DLD1 (cell line): Measurements from ENCODE around the gene SERAC1.

ENCODE experiments used
- in situ Hi-C: cut with HindIII; loops from 2 replicates; pipeline ENCODE4 v1.10.0; 2017; ENCODE audit warnings: low sequenced_read_pairs

Gene SERAC1

DNA sequence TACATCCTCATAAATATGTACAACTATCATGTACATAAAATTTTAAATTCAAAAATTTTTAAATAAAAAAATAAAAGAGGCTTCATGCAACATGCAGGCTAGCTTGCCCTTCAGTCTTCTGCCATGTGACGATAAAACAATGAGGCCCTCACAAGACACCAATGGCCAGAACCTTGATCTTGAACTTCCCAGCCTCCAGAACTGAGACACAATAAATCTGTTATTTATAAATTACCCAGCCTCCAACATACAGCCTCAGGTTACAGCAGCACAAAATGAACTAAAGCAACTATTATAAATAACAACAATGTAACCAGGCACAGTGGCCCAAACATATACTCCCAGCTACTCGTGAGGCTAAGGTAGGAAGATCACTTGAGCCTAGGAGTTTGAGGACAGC lies 42.8 kb downstream of the SERAC1 start:
- in situ Hi-C loops, result no loop called here

DNA sequence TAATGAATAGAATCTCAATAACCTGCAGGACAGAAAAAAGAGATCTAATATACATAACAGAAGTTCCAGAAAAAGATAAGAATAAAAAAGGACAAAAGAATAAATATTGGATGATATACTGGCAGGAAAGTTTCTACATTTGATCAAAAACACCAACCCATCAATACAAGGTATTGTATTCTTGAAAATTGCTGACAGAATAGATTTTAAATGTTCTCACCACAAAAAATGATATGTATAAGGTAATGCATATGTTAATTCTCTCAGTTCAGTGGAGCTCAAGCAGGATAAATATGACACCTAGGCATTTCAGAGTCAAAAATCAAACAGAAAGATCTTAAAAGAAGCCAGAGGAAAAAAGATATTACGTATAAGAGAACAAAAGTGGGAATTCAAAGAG lies 43.8 kb downstream of the SERAC1 start:
- in situ Hi-C loops, result no loop called here

DNA sequence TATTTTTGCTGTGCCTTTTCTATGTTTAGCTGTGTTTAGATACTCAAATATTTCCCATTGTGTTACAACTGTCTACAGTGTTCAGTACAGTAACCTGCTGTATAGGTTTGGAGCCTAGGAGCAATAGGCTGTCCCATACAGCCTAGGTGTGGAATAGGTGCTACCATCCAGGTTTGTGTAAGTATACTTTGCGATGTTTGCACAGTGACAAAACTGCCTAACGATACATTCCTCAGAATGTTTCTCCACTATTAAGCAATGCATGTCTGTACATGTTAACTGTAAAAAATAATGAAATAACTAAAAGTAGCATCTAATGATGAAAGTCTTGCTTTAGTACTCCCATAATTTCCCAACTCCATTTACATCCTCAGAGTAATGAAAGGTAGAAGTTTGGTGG lies 46.0 kb downstream of the SERAC1 start:
- in situ Hi-C loops, result no loop called here

DNA sequence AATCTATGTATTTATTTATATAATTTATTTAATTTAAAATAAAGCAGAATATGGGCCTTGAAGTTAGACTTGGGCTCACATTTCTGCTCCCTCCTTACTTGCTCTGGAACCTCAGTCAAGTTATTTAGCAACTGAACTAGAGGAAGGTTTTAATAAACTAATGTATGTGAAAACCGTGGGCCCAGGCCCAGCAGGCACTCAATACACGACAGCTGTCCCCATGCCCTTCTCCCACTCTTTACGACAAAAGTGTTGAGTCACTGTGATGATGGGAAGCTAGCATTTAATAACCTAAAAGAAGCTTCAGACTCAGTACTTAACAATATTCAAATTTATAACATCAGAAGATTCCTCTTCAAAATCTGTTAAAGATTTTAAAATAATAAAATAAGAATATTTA lies 46.7 kb downstream of the SERAC1 start:
- in situ Hi-C loops, result no loop called here

DNA sequence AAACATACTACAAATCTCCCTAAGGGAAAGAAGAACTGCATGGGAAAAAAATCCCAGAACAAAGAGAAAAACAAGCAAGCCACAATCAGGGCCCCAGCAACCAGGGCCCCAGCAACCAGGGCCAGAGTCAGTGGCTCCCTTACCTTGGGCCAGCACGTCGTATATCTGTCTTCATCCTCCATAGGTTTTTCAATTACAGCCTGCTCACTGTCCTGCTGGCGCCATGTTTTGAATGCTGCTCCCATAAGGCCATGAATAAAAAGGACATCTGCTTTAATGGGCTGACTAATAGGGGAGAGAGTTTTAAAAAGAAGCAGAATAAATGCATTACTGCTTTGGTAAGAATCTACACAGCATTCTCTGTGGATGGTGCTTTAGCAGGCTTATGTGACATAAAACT lies 49.2 kb downstream of the SERAC1 start:
- in situ Hi-C loops, result no loop called here

DNA sequence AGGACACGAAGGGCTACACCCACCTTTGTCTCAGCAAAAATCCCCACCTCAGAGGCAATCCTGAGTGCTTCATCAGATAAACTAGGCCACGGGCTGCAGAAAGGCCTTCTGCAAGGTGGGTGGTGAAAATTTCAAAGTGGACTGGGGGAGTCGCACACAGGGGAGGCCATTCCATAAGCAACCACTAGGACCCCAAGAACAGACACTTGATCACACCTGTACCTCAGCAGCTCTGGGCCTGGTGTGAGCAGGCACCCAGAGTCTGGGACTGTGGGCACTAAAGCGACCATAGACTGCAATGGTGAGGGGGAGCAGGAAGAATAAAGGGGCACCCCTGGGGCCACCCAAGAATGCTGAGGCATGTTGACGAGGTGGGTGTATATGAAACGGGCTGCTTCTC lies 52.6 kb downstream of the SERAC1 start:
- in situ Hi-C loops, result no loop called here

DNA sequence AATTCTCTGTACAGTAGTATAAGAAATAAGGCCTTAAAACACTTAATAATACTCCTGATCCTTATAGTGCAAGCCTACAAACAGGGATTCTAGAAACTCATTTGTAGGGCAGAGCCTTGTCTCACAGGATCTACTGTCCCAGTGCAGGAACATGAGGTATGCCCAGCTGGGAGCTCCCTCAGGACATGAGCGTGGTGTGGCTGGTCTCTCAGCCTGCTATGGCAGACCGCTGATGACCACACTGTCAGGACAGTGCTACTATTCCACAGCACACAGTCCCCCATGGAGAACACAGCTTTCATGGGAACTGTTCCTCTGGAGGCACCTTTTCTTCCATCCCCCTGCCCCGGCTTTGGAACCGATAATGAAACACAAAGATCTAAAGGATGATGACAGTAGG lies 53.0 kb downstream of the SERAC1 start:
- in situ Hi-C loops, result no loop called here

DNA sequence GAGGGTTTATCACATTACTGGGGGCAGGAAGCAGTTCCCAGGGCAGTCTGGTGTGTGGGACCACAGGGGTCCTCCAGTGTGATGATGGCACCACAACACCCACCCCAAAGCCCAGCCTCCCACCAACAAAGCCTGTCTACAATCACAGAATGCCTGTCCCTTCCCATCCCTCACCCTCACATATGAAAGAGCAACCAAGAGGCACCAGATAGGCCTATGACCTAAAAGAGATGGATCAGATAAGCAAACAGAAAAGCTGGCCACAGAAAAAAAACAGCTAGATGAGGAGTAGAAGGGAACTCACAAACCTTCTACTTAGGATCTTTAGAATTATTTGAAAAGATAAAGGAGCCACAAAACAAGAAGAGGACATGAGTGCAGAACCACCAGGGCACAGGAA lies 54.3 kb downstream of the SERAC1 start:
- in situ Hi-C loops, result no loop called here

DNA sequence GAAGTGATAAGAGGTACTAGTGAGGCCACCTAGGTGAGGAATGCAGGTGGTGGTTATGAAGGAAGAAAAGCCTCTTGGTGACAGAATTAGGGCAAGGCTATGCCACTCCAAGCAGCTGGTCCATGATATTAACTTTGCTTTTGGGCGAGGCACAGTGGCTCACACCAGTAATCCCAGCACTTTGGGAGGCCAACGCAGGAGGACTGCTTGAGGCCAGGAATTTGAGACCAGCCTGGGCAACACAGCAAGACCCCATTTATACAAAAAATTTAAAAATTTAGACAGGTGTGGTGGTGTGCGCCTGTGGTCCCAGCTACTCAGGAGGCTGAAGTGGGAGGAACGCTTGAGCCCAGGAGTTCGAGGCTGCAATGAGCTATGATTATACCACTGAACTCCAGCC lies 56.1 kb downstream of the SERAC1 start:
- in situ Hi-C loops, result no loop called here

DNA sequence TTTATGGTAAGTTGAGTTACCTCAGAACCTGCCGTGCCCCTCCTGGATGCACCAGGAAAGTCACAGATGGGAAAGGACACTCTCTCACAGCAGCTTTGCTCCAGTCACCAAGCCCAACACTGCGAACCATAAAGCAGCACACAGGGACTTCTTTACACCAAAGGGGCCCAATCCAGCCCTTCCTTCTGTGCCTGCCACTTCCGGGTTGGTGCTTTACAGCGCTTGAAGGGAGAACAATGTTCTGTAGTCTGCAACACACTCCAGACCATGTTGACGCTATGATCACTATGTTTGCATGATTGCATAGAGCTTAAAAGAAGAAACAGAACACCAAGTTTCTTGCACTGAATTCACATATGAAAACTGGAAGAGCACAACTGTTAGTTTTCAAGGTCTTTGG lies 57.1 kb downstream of the SERAC1 start:
- in situ Hi-C loops, result no loop called here

DNA sequence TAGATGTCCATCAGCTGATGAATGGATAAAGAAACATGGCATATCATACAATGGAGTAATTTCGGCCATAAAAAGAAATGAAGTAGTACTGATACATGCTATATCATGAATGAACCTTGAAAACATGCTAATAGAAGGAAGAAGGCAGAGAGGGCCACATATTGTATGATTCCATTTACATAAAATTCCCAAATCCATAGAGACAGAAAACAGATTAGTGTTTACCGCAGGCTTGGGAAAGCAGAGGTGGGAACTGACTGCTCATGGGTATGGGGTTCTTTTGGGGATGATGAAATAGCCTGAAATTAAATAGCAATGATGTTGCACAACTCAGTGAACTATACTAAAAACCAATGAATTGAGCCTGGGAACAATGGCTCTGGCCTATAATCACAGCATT lies 58.3 kb downstream of the SERAC1 start:
- in situ Hi-C loops, result no loop called here

DNA sequence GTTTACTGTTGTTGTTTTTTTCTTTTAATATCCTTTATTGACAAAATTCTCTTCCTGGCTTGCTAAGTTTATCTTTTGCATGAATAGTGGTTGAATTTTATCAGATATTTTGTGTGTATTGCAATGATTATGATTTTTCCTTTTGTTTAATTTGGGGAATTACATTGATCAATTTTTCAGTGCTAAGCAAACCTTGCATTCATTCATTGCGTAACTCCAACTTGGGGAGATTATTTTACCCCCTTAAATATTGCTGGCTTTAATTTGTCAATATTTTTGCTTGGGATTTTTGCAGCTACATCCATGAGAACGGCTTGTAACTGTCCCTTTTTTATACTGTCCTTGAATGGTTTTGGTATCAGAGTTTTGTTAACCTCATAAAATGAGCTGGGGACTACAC lies 63.4 kb downstream of the SERAC1 start:
- in situ Hi-C loops, result no loop called here

DNA sequence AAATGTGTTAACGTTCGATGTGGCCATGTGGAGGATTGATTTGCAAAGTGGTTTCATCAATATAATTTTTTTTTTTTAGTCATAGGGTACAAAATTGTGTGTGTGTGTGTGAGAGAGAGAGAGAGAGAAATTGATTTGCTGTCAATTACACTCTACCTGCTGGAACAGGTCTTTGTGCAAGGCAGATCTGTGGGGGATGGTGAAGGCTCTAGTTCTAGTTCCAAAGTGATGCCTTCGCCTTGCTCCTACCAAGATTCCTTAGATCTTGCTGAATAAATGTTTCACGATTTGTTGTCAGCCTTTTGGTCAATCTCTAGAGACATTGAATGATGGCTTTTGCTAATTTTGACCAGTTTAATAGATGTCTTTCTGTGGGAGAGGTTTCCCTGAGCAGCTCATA lies 64.8 kb downstream of the SERAC1 start:
- in situ Hi-C loops, result no loop called here

DNA sequence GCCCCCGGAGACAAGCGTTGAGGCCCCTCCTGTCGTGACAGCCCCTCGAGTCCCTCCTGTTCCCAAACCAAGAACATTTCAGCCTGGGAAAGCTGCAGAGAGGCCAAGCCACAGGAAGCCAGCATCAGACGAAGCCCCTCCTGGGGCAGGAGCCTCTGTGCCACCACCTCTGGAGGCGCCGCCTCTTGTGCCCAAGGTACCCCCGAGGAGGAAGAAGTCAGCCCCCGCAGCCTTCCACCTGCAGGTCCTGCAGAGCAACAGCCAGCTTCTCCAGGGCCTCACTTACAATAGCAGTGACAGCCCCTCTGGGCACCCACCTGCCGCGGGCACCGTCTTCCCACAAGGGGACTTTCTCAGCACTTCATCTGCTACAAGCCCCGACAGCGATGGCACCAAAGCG lies 72.4 kb downstream of the SERAC1 start:
- in situ Hi-C loops, result no loop called here

DNA sequence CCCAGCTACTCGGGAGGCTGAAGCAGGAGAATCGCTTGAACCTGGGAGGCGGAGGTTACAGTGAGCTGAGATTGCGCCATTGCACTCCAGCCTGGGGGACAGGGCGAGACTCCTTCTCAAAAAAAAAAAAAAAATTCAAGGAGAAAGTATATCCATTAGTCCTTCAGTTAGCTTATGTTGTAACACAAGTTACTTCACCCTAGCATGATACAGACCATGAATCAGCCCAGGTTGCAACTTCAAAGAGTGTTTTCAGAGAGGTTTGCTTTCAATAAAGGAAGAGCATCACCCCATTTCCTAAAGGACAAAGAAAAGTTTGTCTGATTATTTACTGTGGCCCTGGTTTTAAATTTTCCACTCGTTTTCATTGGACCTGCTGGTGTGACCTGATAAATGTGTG lies 73.0 kb downstream of the SERAC1 start:
- in situ Hi-C loops, result no loop called here

DNA sequence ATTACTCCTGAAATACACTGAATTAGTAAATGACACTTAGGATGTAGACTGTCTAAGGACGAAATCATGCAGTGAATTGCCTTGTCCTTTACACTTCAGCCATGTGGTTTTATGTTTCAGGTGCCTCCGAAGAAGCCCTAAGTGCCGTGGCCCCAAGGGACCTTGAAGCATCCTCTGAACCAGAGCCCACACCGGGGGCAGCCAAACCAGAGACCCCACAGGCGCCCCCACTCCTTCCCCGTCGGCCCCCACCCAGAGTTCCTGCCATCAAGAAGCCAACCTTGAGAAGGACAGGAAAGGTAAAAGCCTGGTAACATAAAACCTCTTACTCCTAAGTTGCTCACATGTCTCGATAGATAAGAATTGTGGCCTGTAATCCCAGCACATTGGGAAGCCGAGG lies 75.3 kb downstream of the SERAC1 start:
- in situ Hi-C loops, result no loop called here

DNA sequence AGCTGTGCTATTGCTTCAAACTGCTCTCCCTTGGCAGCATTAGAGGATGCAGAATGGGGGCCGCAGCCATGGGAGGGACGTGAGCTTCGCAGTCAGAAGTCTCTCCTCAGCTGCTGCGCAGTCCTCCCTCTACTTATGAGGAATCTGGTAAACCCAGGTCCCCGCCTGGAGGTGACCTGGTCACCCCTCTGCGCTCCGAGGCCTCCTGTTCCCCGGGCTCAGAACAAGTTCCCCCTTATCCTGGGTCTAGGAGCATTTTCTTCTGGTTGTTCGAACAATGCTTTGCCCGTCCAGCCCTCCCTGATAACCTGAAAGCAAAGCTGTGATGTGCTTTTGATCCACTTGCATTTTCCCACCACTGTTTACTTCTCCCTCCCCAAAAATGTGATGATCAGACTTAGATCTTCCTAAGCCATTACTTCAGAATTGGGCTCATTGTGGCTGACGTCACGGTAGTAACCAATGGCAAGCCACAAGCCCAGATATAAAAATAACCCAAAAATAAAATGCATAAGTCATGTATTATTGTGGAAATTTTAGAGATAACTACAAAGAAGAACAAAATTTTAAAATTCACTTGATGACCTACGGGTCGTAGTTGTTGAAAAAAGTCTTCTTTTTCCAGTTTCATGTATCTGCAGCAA lies 80.7 kb downstream of the SERAC1 start:
- in situ Hi-C loops, result no loop called here

DNA sequence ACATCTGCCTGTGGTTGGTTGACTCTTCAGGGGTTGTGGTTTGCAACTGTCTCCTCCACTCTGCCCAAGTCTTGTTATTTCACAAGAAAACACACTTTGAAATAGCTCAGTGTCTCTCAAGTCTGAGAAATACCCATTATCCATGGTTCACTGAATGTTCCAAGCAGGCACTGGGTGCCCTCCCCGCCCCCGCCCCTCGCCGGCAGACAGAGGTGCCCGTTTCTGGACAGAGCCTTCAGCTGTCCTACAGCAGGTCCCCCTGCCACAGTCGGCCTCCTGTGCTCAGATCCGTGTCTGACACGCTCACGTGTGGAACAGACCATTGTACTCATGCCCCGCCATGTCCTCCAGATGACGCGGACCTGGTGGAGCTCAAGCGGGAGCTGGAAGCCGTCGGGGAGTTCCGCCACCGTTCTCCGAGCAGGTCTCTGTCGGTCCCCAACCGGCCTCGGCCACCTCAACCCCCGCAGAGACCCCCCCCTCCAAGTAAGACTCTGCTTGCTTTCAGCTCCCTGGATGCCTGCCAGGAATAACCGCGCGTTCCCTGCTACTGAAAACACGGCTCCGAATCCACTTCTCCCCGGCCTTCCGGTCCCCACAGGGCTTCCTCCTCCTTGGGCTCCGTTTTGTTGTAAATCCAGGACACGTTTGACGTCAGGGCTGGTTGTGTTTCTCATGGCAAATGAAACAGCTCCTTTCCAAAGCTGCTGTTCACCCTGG lies 81.4 kb downstream of the SERAC1 start:
- in situ Hi-C loops, result no loop called here

DNA sequence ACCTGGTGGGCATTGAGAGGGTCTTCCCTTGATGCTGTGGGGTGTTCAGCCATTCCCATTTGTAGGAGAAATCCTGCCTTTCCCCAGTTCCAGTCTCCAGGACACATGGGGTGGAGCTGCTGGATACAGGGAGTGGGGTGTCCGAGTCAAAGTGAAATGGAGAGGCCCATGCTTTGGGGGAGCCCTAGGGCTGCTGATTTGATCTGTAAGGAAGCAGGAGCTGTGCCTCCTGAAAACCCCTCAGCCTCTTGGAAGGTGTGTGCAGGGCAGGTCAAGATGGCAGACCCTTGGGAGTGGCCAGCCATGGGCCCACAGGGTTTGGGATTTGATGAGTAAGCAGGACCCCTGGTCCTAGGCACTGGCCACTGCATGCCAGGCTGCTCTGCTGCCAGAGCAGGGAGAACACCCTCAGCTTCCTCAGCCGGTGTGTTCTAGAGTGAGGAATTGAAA lies 82.0 kb downstream of the SERAC1 start:
- in situ Hi-C loops, result no loop called here

DNA sequence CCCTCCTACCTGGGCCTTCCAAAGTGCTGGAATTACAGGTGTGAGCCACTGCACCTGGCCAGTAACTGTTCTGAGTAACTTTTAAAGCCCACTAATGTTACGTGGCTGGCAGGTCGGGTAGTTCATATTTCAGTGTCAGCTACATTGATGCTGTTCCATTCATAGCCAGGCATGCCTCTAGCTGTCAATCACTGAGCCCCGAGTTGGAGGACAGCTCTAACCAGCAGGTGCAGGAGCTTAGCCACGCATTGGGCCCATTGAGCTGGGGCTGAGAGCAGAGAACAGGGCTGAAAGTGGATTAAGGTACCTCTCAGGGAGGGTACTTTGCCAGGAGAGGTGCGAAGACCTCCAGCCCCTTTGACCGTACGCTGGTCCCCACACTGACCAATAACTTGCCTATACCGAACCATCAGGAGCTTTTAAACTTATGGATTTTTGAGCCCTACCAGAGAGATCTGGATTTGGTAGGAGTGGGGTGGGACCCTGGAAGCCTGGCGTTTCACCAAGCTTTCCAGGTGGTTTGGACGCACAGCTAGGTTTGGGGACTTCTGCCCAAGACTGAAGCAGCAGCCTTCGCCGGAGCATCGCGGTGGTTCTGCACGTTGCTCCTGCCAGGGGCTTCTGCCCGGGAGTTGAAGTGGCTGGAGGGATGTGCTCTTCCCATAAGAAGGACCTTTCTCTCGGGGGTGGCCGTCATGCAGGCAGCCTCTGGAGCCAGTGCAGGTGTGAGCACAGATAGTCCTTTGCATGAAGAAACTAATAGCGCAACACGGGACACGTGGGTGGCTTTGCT lies 82.6 kb downstream of the SERAC1 start:
- in situ Hi-C loops, result no loop called here

DNA sequence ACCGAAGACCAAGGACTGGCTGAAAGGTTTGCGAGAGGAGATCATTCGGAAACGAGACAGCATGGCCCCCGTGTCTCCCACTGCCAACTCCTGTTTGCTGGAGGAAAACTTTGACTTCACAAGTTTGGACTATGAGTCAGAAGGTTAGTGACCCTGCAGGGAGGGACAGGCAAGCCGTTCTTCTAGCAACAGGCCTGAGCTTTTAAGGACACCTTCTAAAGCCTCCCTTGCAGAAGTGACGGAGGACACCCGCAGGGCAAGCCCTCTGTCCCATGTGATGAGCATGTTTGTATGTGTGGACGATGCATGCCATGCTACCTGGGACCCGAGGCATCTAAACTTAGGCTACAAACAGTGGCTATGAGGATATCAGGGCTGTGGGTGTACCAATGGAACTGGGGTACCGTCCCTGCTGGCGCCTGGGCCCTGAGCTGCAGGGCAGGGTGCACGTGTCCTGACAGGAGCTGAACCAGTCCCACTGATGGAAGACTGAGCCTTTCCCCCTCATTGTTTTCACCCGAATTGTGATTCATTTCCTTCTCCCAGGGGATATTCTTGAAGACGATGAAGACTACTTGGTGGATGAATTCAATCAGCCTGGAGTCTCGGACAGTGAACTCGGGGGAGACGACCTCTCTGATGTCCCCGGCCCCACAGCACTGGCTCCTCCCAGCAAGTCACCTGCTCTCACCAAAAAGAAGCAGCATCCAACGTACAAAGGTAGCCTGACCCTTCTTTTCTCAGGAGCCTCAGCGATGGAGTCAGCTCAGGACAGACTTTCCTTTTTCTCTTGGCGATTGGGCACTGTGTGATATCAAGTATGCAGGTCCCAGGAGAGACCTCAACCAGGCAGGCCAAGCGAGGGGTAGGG lies 84.4 kb downstream of the SERAC1 start:
- in situ Hi-C loops, result no loop called here
